ENCODE measurements around the gene BCR.

The BCR gene

GRCh38 chr22:23277583-23278295 is 97.4 kb downstream of the BCR start:
- no peak overlapping the region for H3K27ac ChIP-seq (replicated peaks)
- no peak for DNase-seq (ENCODE audit: low read depth in 1 of 2, low spot score in 1 of 2)
- TF ChIP-seq, protein P1, sequence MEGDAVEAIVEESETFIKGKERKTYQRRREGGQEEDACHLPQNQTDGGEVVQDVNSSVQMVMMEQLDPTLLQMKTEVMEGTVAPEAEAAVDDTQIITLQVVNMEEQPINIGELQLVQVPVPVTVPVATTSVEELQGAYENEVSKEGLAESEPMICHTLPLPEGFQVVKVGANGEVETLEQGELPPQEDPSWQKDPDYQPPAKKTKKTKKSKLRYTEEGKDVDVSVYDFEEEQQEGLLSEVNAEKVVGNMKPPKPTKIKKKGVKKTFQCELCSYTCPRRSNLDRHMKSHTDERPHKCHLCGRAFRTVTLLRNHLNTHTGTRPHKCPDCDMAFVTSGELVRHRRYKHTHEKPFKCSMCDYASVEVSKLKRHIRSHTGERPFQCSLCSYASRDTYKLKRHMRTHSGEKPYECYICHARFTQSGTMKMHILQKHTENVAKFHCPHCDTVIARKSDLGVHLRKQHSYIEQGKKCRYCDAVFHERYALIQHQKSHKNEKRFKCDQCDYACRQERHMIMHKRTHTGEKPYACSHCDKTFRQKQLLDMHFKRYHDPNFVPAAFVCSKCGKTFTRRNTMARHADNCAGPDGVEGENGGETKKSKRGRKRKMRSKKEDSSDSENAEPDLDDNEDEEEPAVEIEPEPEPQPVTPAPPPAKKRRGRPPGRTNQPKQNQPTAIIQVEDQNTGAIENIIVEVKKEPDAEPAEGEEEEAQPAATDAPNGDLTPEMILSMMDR (IDR thresholded peaks at IDR 0.05; ENCODE audit: insufficient read depth, low read length): no peak
- no peak for TF ChIP-seq POLR2AphosphoS5 (IDR thresholded peaks at IDR 0.05; ENCODE audit: low read depth)
- no peak for TF ChIP-seq GABPA (IDR thresholded peaks at IDR 0.05; ENCODE audit: low read depth)
- no peak for TF ChIP-seq REST (IDR thresholded peaks at IDR 0.05; ENCODE audit: insufficient replicate concordance, low read depth)
- TF ChIP-seq SPI1 (IDR thresholded peaks at IDR 0.05; ENCODE audit: borderline replicate concordance, low read depth): no peak
- H3K27me3 ChIP-seq (ENCODE audit: insufficient read depth, poor library complexity, severe bottlenecking): no peaks in the 10 kb centered on the region
- no peak overlapping the region for H3K4me3 ChIP-seq (replicated peaks; ENCODE audit: insufficient read depth, low read length)

- TF ChIP-seq REST (IDR thresholded peaks at IDR 0.05; ENCODE audit: insufficient replicate concordance, low read depth): no peak
- TF ChIP-seq, protein P1 (IDR thresholded peaks at IDR 0.05; ENCODE audit: insufficient read depth, low read length): no peak
- no peak for TF ChIP-seq GABPA (IDR thresholded peaks at IDR 0.05; ENCODE audit: low read depth)
- TF ChIP-seq SPI1 (IDR thresholded peaks at IDR 0.05; ENCODE audit: borderline replicate concordance, low read depth): no peak
- TF ChIP-seq POLR2AphosphoS5 (IDR thresholded peaks at IDR 0.05; ENCODE audit: low read depth): no peak
- Histone ChIP-seq H3K27ac (replicated peaks) (no peak overlapping the region), H3K27me3 (ENCODE audit: insufficient read depth, poor library complexity, severe bottlenecking) (no peaks in the 10 kb centered on the region), H3K4me3 (replicated peaks; ENCODE audit: insufficient read depth, low read length) (no peak overlapping the region)
- DNase-seq (ENCODE audit: low read depth in 1 of 2, low spot score in 1 of 2): no peak
Observed at GRCh38 chr22:23278883-23279675, 98.8 kb downstream of the BCR start.

GRCh38 chr22:23279781-23280180 is 99.5 kb downstream of the BCR start:
- no peak for TF ChIP-seq GABPA (IDR thresholded peaks at IDR 0.05; ENCODE audit: low read depth)
- TF ChIP-seq POLR2AphosphoS5 (IDR thresholded peaks at IDR 0.05; ENCODE audit: low read depth): no peak
- TF ChIP-seq, protein P1 (IDR thresholded peaks at IDR 0.05; ENCODE audit: insufficient read depth, low read length): no peak
- TF ChIP-seq SPI1 (IDR thresholded peaks at IDR 0.05; ENCODE audit: borderline replicate concordance, low read depth): no peak
- TF ChIP-seq REST (IDR thresholded peaks at IDR 0.05; ENCODE audit: insufficient replicate concordance, low read depth): no peak
- DNase-seq (ENCODE audit: low read depth in 1 of 2, low spot score in 1 of 2): no peak
- H3K27me3 ChIP-seq (ENCODE audit: insufficient read depth, poor library complexity, severe bottlenecking): no peaks in the 10 kb centered on the region
- H3K27ac ChIP-seq (replicated peaks): no peak overlapping the region
- no peak overlapping the region for H3K4me3 ChIP-seq (replicated peaks; ENCODE audit: insufficient read depth, low read length)
